D721Med (cell line): ENCODE measurements around the gene ONECUT2.

Experiments used
- DNase-seq: peaks from one replicate; pipeline ENCODE4 v3.0.0; 2011; ENCODE audit warnings: low spot score; ENCODE audit not compliant: insufficient read length
- FAIRE-seq: peaks from 2 replicates; lab custom pipeline; 2011; peaks lifted over from hg19 to GRCh38; lab: Jason Lieb, UNC
- CTCF ChIP-seq: IDR thresholded peaks from 2 replicates; pipeline ENCODE4 v1.5.1; 2012; ENCODE audit warnings: mild to moderate bottlenecking, control low read depth; ENCODE audit not compliant: insufficient read depth; ENCODE audit errors: missing control alignments

Gene ONECUT2

GRCh38 chr18:57410749-57411148 is 24.4 kb upstream of the ONECUT2 start:
- no peak for DNase-seq
- no peak for TF ChIP-seq CTCF
- peak; percentile 93 for FAIRE-seq

GRCh38 chr18:57416542-57416941 is 18.6 kb upstream of the ONECUT2 start:
- no peak for FAIRE-seq

GRCh38 chr18:57422313-57422872 is 12.8 kb upstream of the ONECUT2 start:
- FAIRE-seq: no peak
- DNase-seq: no peak
- no peak for TF ChIP-seq CTCF

More at GRCh38 chr18:57416542-57416941, 18.6 kb upstream of the ONECUT2 start:
- no peak for TF ChIP-seq CTCF
- DNase-seq: no peak

GRCh38 chr18:57423821-57424220 is 11.4 kb upstream of the ONECUT2 start:
- no peak for DNase-seq
- no peak for TF ChIP-seq CTCF
- FAIRE-seq: no peak

- TF ChIP-seq CTCF: no peak
- FAIRE-seq (no peak), DNase-seq (no peak)
Observed at GRCh38 chr18:57425096-57425495, 10.1 kb upstream of the ONECUT2 start.

- DNase-seq (no peak), FAIRE-seq (no peak)
- TF ChIP-seq CTCF: no peak
Observed at GRCh38 chr18:57426187-57426586, 9.0 kb upstream of the ONECUT2 start.

GRCh38 chr18:57427429-57428201 is 7.6 kb upstream of the ONECUT2 start:
- DNase-seq (no peak), FAIRE-seq (no peak)
- TF ChIP-seq CTCF: no peak
